Endothelial cell of umbilical vein (primary cell): ENCODE results near the gene GRAMD4. TPM values are rescaled to one million over a fixed set of nuclear protein-coding genes. Genes with fewer than 3 reads are reported as not detected.

Source experiments
- BruUV-seq: library from RNA; stranded (reverse); fragments of 400-500 nt; replicated peaks from 2 replicates; lab custom pipeline; 2021; lab: Mats Ljungman, UMichigan
- CTCF ChIA-PET: fragments of 300-600, 350-600 bp; sonication (Branson Sonifier 250); formaldehyde crosslinking; loops from one replicate; lab custom pipeline; 2021; ENCODE audit warnings: antibody characterized with exemption, inconsistent platforms; lab: Charles Lee
- POLR2A ChIA-PET: fragments of 300-600, 350-600 bp; sonication (Branson Sonifier 250); formaldehyde crosslinking; loops from one replicate; lab custom pipeline; 2021; ENCODE audit warnings: antibody characterized with exemption, inconsistent platforms; lab: Charles Lee
- DNase-seq: peaks from one replicate; pipeline ENCODE4 v3.0.0-alpha.2; 2011; ENCODE audit warnings: low read depth, low spot score
- FAIRE-seq: peaks from 2 replicates; lab custom pipeline; 2011; peaks lifted over from hg19 to GRCh38; lab: Jason Lieb, UNC
- H2AFZ ChIP-seq: 2 replicates; pipeline ENCODE4 v1.6.0; 2012; ENCODE audit warnings: low read depth, low read length, control low read depth, inconsistent platforms
- H3K27ac ChIP-seq: 2 replicates; pipeline ENCODE4 v1.5.1; 2011; ENCODE audit warnings: low read depth, mild to moderate bottlenecking, control low read depth, low read length, moderate library complexity; ENCODE audit not compliant: insufficient read depth
- H3K27me3 ChIP-seq, 2 experiments: 2 replicates each; pipeline versions ENCODE4 v1.6.0 to v1.6.1; 2011; ENCODE audit warnings: low read length in 2 of 2, mixed read lengths in 1 of 2; ENCODE audit not compliant: control insufficient read depth in 2 of 2, insufficient read depth in 2 of 2
- H3K36me3 ChIP-seq, 2 experiments: 2 replicates in 1 of 2; 3 replicates in 1 of 2; pipeline ENCODE4 v1.5.1; 2011; ENCODE audit warnings: low read length in 2 of 2, mild to moderate bottlenecking in 1 of 2, moderate library complexity in 1 of 2; ENCODE audit not compliant: control insufficient read depth in 2 of 2, insufficient read depth in 2 of 2; ENCODE audit errors: extremely low read depth in 1 of 2
- H3K4me1 ChIP-seq: 3 replicates; pipeline ENCODE4 v1.5.1; 2011; ENCODE audit warnings: mild to moderate bottlenecking, low read length; ENCODE audit not compliant: control insufficient read depth, insufficient read depth; ENCODE audit errors: extremely low read depth
- H3K4me2 ChIP-seq: 2 replicates; pipeline ENCODE4 v1.6.1; 2011; ENCODE audit warnings: low read length, control low read depth, mixed read lengths; ENCODE audit not compliant: insufficient read depth
- H3K4me3 ChIP-seq, 3 experiments: fragments of 200-600 bp in 1 of 3; sonication (generic), shearing (Covaris generic) in 1 of 3; replicated peaks in 1 of 3; 2 replicates each; pipeline ENCODE4 v1.5.1; 2011 to 2016; ENCODE audit warnings: control low read depth in 3 of 3, low read length in 3 of 3, mild to moderate bottlenecking in 2 of 3, inconsistent platforms in 1 of 3, low read depth in 1 of 3, moderate library complexity in 1 of 3; ENCODE audit not compliant: insufficient read depth in 1 of 3
- H3K79me2 ChIP-seq: 2 replicates; pipeline ENCODE4 v1.6.0; 2012; ENCODE audit warnings: low read length, inconsistent platforms; ENCODE audit not compliant: control insufficient read depth, insufficient read depth
- H3K9ac ChIP-seq: replicated peaks from 2 replicates; pipeline ENCODE3; 2011; ENCODE audit warnings: low read length, control low read depth; ENCODE audit not compliant: insufficient read depth; ENCODE audit errors: extremely low read depth
- H3K9me1 ChIP-seq: replicated peaks from 3 replicates; pipeline ENCODE4 v1.6.0; 2011; ENCODE audit warnings: mild to moderate bottlenecking, low read length; ENCODE audit not compliant: control insufficient read depth, insufficient read depth; ENCODE audit errors: extremely low read depth
- H3K9me3 ChIP-seq: replicated peaks from 2 replicates; pipeline ENCODE4 v1.5.1; 2012; ENCODE audit warnings: low read length, inconsistent platforms; ENCODE audit not compliant: control insufficient read depth, insufficient read depth
- H4K20me1 ChIP-seq: replicated peaks from 2 replicates; pipeline ENCODE3; 2011; ENCODE audit warnings: mild to moderate bottlenecking, low read length; ENCODE audit not compliant: control insufficient read depth, insufficient read depth; ENCODE audit errors: extremely low read depth
- EZH2 ChIP-seq: IDR thresholded peaks from 2 replicates; pipeline ENCODE4 v1.6.1; 2012; ENCODE audit warnings: borderline replicate concordance, low read depth, mild to moderate bottlenecking, moderate library complexity, low read length, inconsistent platforms; ENCODE audit not compliant: severe bottlenecking
- FOS ChIP-seq: IDR thresholded peaks from 2 replicates; pipeline ENCODE4 v1.6.1; 2011; ENCODE audit warnings: mild to moderate bottlenecking, low read length, moderate library complexity, borderline replicate concordance; ENCODE audit not compliant: insufficient read depth
- GATA2 ChIP-seq: IDR thresholded peaks from 2 replicates; pipeline ENCODE4 v1.7.0; 2011; ENCODE audit warnings: low read depth, mild to moderate bottlenecking, moderate library complexity, mixed read lengths, low read length; ENCODE audit not compliant: insufficient read length, insufficient read depth
- JUN ChIP-seq: IDR thresholded peaks from 2 replicates; pipeline ENCODE4 v1.6.1; 2011; ENCODE audit warnings: borderline replicate concordance, low read depth; ENCODE audit not compliant: insufficient read length, insufficient read depth
- MYC ChIP-seq: IDR thresholded peaks from one replicate; pipeline ENCODE4 v1.6.1; 2011; ENCODE audit warnings: mild to moderate bottlenecking, low read depth, low read length
- POLR2A ChIP-seq: IDR thresholded peaks from 2 replicates; pipeline ENCODE4 v1.6.1; 2012; ENCODE audit warnings: low read depth, mild to moderate bottlenecking, control low read depth, low read length
- POLR2AphosphoS5 ChIP-seq: IDR thresholded peaks from 2 replicates; pipeline ENCODE4 v1.6.1; 2012; ENCODE audit warnings: low read depth, mild to moderate bottlenecking, control low read depth, low read length, moderate library complexity; ENCODE audit not compliant: insufficient read depth
- dilution Hi-C: fragments of 300-500 bp; cut with MboI; formaldehyde crosslinking; loops from one replicate; pipeline ENCODE4 v1.15.0; 2019; ENCODE audit warnings: low sequenced_read_pairs; ENCODE audit not compliant: extremely low pct_ligation_motif_present
- intact Hi-C: fragments of 100-400 bp; cut with micrococcal nuclease; formaldehyde crosslinking; loops from one replicate; pipeline ENCODE4 v1.10.0; 2022
- polyA plus RNA-seq, 4 experiments: library from polyadenylated mRNA; depleted of rRNA in 3 of 4; stranded (reverse) in 3 of 4; unstranded in 1 of 4; fragments of >200 nt; gene quantifications; 2 replicates each; pipeline versions ENCODE4 v1.2.1 to v1.2.3, GENCODE V29; 2011 to 2012; ENCODE audit warnings: missing spikeins in 1 of 4
- total RNA-seq: library from RNA; stranded (reverse); gene quantifications from 2 replicates; pipeline ENCODE4 v1.2.3, GENCODE V29; 2021
- TF ChIP-seq, protein P1 (sequence below): IDR thresholded peaks from 2 replicates; pipeline ENCODE4 v1.6.1; 2011; ENCODE audit not compliant: insufficient read depth, insufficient read length
- TF ChIP-seq, protein P2 (sequence below), 2 donors: IDR thresholded peaks; 1 replicate in 1 of 2; 2 replicates in 1 of 2; pipeline ENCODE4 v1.5.1; 2011; ENCODE audit warnings: low read length in 2 of 2, mild to moderate bottlenecking in 2 of 2, moderate library complexity in 2 of 2, control low read depth in 1 of 2, inconsistent platforms in 1 of 2, low read depth in 1 of 2; ENCODE audit not compliant: insufficient read depth in 1 of 2; ENCODE audit errors: extremely low read depth in 1 of 2

Gene GRAMD4
- total and polyA plus RNA-seq, 2 donors (not counting 3 experiments of a cell fraction or from before 2014, with no cell fraction given) = 5.9 to 14.8 TPM

DNA sequence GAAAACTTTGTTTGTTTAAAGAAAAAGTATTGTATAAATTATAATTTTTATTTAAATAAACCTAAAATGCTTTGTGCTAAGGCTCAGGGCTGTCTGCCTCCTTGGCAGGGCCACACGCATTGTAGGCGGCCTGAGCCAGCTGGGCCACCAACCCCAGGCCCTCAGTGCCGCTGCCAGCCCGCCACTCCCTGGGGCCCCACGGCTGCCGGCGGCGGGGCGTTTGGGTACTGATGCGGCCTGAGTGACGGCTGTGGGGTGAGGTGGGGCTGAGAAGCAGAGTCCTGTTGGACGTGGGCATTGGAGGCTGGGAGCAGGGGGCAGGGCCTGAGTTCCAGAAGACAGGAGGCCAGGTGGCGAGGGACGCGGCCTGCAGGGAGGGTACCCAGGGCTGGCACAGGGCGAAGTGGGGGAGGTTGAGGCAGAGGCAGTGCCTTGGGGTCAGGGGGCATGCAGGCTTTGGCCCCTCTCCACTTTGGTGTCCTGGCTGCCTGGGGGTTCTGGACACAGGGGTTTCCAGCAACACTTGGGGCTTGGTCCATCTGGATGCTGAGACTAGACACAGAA, 59.6 kb downstream of the GRAMD4 start:
- no peak overlapping the region for H3K9ac ChIP-seq
- BruUV-seq = no TSS peak
- H3K4me1 ChIP-seq = no peaks in the 10 kb centered on the region
- ChIA-PET POLR2A (no interaction called here), CTCF (no interaction called here)
- dilution Hi-C loops = no loop called here
- H4K20me1 ChIP-seq = no peaks in the 10 kb centered on the region
- H2AFZ ChIP-seq = no peak overlapping the region
- no peak overlapping the region for H3K4me2 ChIP-seq
- no peaks in the 10 kb centered on the region for H3K9me1 ChIP-seq
- TF ChIP-seq JUN (no peak), GATA2 (no peak), POLR2AphosphoS5 (no peak), POLR2A (no peak), FOS (no peak), EZH2 (no peak), MYC (no peak)
- TF ChIP-seq, protein P1, sequence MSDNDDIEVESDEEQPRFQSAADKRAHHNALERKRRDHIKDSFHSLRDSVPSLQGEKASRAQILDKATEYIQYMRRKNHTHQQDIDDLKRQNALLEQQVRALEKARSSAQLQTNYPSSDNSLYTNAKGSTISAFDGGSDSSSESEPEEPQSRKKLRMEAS = no peak
- TF ChIP-seq, protein P2, sequence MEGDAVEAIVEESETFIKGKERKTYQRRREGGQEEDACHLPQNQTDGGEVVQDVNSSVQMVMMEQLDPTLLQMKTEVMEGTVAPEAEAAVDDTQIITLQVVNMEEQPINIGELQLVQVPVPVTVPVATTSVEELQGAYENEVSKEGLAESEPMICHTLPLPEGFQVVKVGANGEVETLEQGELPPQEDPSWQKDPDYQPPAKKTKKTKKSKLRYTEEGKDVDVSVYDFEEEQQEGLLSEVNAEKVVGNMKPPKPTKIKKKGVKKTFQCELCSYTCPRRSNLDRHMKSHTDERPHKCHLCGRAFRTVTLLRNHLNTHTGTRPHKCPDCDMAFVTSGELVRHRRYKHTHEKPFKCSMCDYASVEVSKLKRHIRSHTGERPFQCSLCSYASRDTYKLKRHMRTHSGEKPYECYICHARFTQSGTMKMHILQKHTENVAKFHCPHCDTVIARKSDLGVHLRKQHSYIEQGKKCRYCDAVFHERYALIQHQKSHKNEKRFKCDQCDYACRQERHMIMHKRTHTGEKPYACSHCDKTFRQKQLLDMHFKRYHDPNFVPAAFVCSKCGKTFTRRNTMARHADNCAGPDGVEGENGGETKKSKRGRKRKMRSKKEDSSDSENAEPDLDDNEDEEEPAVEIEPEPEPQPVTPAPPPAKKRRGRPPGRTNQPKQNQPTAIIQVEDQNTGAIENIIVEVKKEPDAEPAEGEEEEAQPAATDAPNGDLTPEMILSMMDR (IDR thresholded peaks at IDR 0.05; ENCODE audit: extremely low read depth in 1 of 2, insufficient read depth in 1 of 2, low read depth in 1 of 2, low read length in 2 of 2) = no peak
- no peaks in the 10 kb centered on the region for H3K27me3 ChIP-seq
- intact Hi-C loops = no loop called here
- DNase-seq = no peak
- no peak for FAIRE-seq
- no peak overlapping the region for H3K4me3 ChIP-seq
- H3K9me3 ChIP-seq = no peaks in the 10 kb centered on the region
- no peaks in the 10 kb centered on the region for H3K79me2 ChIP-seq
- no peak overlapping the region for H3K27ac ChIP-seq
- H3K36me3 ChIP-seq = peaks cover 0 to under 1% of the 10 kb centered on the region in 2 experiments
